Measurements from ENCODE around the gene FAM114A2. TPM values are rescaled to one million over a fixed set of nuclear protein-coding genes. Genes with fewer than 3 reads are reported as not detected.
A peak's percentile ranks its signal among the peaks of the same experiment; 100 is the strongest.
"Not testable (repeated sequence)": the region's sequence is repeated elsewhere in the genome, so short reads cannot be mapped to it uniquely, and the experiment has no call there.

The FAM114A2 gene
- total RNA-seq: 36.3 TPM
- long read RNA-seq, full-length matches to known transcripts: 40 of 60 reads
- long read RNA-seq, partial matches to known transcripts: 7 of 60 reads
- long read RNA-seq, other reads (novel, unspliced or antisense): 13 of 60 reads

GRCh38 chr5:154038707-154039457 lies at the start of gene FAM114A2, which contains the start of gene MFAP3:
FAM114A2 (minus strand) TSS chr5:154038910; CDS start chr5:154034953, 3,957 bp downstream.
MFAP3 (plus strand) TSS chr5:154038967; CDS start chr5:154049723, 10,756 bp downstream.
- ATAC-seq (peak; percentile 99), DNase-seq (peak; percentile 92)
- intact Hi-C loops (cut with micrococcal nuclease): no loop called here

DNA sequence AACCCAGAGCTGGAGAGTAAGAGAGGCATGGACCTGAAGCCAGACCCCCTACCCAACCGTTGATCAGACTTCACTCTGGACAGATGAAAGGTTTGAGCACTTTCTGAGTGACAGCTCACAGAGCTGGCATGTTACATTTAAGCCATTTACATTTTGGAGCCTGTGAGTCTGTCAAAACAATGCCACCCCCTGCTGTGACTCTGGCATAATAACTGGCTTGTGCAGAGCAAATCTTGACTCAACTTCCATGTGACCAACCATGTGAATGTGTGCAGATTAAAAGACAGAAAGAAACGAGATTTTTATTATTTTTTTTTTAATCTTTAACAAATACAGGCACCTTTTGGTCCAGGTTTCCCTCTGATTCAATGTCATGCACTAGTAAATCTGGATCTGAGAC lies 48.5 kb upstream of the FAM114A2 start:
- intact Hi-C loops (cut with micrococcal nuclease): no loop called here
- ATAC-seq (peak; percentile 49), DNase-seq (no peak)

GRCh38 chr5:154086641-154087040 lies 47.9 kb upstream of the FAM114A2 start:
- intact Hi-C loops (cut with micrococcal nuclease): no loop called here
- ATAC-seq: peak; percentile 77
- DNase-seq: peak; percentile 37

DNA sequence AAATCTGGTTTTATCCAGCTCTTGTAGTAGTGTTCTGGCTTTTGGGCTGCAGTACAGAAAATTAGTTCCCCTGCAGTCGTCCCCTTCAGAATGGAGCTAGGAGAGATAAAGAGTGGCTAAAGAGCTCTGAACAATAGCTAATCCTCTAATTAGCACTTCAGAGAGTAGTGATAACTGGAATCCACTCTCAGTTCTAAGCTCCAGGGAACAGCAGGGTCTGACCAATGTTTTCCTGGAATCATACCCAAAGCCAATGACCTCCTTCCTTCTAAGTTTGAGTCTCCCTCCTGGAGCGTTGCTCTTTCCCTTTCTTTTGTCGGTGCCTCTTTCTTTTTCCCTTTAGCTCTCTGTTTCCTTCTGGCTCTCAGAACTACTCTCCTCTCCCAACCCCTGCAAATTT lies 47.4 kb upstream of the FAM114A2 start:
- intact Hi-C loops (cut with micrococcal nuclease): no loop called here

DNA sequence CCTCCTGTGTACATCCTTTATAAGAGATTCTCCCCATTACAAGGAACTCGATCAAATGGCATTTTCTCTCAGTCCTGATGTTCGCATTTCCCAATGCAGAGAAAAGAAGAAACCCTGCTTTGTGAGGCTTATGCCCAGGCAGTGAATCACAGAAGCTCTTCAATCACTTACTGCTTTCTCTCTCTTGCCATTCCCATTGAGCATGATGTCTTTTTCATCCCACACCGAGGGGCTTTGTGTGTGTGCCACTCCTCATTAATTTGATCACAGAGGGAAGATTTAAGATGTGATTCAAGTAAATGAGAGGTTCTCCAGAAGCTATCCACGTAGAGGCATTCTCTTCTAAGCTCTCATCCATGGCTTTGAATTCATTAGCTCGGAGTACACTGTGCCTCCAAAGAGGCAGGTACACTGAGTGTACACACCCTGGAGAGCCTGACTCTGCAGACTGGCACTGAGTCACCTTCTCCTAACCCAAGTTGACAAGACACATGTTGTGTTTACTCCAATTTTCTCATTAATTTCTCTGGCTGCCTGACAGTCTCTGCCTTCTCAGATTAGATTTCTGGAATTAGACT lies 45.4 kb upstream of the FAM114A2 start:
- no peak for DNase-seq
- no peak for ATAC-seq
- intact Hi-C loops (cut with micrococcal nuclease): no loop called here

More for the DNA sequence above, 47.4 kb upstream of the FAM114A2 start:
- DNase-seq: no peak
- ATAC-seq: peak; percentile 15

- intact Hi-C loops (cut with micrococcal nuclease): no loop called here
- ATAC-seq (no peak), DNase-seq (no peak)
Observed at GRCh38 chr5:154081246-154081645, 42.5 kb upstream of the FAM114A2 start.

DNA sequence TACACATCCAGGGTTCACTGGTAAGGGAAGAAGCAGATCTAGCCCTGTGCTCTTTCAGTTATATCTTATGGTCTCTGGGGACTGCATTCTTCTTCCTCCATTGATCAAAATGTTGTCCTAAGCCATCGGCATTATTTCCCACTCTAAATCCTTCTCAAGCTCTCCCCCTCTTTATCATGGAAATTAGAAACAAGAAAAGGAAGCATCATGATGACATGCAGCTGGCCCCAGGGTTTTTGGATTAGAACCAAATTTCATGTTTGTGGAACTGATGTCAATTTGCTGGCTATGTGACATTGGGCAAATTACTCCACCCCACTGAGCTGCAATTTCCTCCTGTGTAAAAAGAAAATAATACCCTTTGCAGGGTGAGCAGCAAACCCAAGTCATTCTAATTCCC lies 39.6 kb upstream of the FAM114A2 start:
- ATAC-seq (peak; percentile 41), DNase-seq (no peak)
- intact Hi-C loops (cut with micrococcal nuclease): no loop called here

DNA sequence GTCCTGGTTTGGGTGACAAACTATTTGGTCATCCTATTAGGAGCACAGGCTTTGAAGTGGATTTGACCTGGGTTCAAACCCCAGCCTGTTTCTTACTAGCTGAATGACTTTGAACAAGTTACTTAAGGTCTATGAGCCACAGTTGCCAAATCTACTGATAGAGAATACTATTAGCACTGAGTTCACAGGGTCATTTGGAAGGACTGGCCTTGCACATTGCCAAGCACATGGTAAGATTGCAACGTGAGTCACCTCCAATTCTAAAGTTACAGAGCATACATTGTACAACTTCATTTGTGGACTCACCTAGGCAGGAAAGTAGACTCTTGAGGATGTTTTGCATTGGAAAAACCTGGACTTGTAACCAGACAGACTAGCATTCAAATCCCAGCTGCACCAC lies 39.0 kb upstream of the FAM114A2 start:
- intact Hi-C loops (cut with micrococcal nuclease): no loop called here
- ATAC-seq (peak; percentile 91), DNase-seq (no peak)

DNA sequence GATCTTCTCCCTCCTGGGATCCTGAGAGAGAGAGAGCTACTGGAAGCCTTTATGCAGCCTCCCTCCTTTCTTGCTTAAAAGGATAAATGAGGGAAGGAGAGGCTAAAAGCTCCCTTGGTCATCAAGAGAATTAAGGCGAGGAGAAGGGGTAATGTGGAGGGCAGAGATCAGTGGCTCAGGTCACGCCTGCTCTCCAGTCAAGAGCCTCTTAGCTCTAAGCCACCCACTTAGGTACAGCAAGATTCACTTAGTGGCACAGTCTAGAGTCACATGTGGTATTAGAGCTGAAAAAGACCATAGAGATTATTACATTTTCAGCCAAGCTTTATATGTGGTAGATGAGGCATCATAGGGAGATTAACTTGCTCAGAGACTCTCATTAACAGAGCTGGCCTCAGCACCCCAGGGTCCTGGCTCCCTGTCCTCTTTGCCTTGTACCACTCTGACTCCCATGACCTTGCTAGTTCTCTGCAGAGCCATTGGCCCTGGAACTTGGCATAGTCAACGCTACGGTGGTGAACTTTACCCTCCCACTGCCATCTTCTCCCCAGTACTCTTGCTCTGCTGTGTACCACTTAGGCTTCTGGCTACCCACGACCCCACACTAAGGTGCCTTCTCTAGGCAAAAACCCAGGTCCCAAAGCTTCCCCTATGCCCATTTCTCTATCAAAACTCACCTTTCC lies 37.7 kb upstream of the FAM114A2 start:
- DNase-seq: no peak
- intact Hi-C loops (cut with micrococcal nuclease): no loop called here
- peak; percentile 56 for ATAC-seq

- DNase-seq (peak; percentile 88), ATAC-seq (peak; percentile 90)
- intact Hi-C loops (cut with micrococcal nuclease): loop anchor here (5.0 kb wide), 2 partner anchors 110 to 335 kb away; no protein-coding TSS in a partner anchor
Observed at GRCh38 chr5:154072414-154073171, 33.9 kb upstream of the FAM114A2 start.

- DNase-seq (no peak), ATAC-seq (no peak)
- intact Hi-C loops (cut with micrococcal nuclease): loop anchor here (5.0 kb wide), 2 partner anchors 110 to 335 kb away; no protein-coding TSS in a partner anchor
Observed at GRCh38 chr5:154071799-154072413, 33.2 kb upstream of the FAM114A2 start.

DNA sequence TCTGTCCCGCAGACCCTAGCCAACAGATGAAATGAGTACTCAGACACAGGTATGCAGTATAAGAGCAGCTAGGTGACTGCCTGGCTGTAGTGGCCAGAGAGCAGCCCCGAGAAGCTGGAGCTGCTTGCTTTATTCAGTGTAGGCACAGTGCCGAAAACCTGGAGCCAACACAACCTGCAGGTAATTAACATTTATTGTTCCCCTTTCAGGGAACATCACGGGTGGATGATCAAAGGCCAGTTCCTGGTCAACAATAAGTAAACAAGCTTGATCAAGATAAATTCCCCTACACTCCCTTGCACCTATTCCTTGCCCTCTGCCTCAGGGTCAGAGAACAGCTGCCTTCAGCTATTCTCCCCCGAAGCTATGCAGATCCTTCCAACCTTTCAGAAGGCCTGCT lies 31.1 kb upstream of the FAM114A2 start:
- not testable (repeated sequence) for DNase-seq, ATAC-seq
- intact Hi-C loops (cut with micrococcal nuclease): loop anchor here (5.0 kb wide), 2 partner anchors 112 to 337 kb away; no protein-coding TSS in a partner anchor

- no peak for DNase-seq
- no peak for ATAC-seq
- intact Hi-C loops (cut with micrococcal nuclease): no loop called here
Observed at GRCh38 chr5:154065971-154066370, 27.3 kb upstream of the FAM114A2 start.

- ATAC-seq (no peak), DNase-seq (no peak)
- intact Hi-C loops (cut with micrococcal nuclease): no loop called here
Observed at GRCh38 chr5:154063372-154063771, 24.7 kb upstream of the FAM114A2 start.

DNA sequence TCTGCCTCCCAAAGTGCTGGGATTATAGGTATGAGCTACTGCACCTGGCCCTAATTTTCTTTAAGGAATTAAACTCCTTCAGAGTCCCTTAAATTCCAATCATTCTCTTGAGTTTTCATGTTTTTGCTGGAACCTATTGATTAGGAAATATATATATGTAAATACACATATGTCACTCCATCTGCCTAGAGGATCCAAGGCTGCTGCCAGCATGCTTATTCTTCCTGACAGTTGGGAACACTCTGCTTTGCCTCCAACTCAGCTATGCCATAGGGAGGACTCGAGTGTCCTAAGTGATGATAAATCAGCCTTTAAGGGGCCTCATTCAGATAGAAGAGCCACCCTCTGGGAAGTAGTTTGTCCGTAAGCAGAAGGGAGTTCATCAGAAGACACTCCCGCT lies 21.9 kb upstream of the FAM114A2 start:
- intact Hi-C loops (cut with micrococcal nuclease): no loop called here
- DNase-seq: no peak
- ATAC-seq: no peak

DNA sequence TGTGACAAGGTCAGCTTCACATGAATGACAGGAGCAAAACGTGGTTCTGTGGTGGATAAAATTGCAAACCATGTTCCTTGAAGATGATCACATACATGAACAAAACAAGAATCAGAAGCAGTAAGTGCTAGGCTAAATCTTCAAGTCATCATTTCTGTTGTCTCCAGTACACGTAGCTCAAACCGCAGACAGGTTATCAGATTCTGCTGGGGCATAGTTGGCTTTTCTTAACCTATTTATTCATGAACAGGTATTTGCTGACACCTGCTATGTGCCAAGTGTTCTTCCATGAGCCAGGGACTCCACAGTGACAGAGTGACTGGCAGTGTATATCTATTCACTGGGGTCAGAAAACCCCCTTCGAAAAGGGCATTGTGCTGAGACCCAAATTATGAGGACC lies 20.9 kb upstream of the FAM114A2 start:
- intact Hi-C loops (cut with micrococcal nuclease): no loop called here
- ATAC-seq: no peak
- DNase-seq: no peak

- ATAC-seq (no peak), DNase-seq (no peak)
- intact Hi-C loops (cut with micrococcal nuclease): no loop called here
Observed at GRCh38 chr5:154059039-154059430, 20.3 kb upstream of the FAM114A2 start.

Data from left ventricle myocardium superior (tissue), 1 donor.